GM19467 (cell line): ENCODE measurements around the gene MARCHF7.
"Not testable (repeated sequence)": the region's sequence is repeated elsewhere in the genome, so short reads cannot be mapped to it uniquely, and the experiment has no call there.

Source experiments
- ATAC-seq: cut with Tn5 transposase; IDR thresholded peaks from one replicate; pipeline ENCODE4 v1.9.1; 2021; ENCODE audit warnings: mild to moderate bottlenecking, moderate library complexity; ENCODE audit not compliant: unreplicated experiment

MARCHF7 gene, protein sequence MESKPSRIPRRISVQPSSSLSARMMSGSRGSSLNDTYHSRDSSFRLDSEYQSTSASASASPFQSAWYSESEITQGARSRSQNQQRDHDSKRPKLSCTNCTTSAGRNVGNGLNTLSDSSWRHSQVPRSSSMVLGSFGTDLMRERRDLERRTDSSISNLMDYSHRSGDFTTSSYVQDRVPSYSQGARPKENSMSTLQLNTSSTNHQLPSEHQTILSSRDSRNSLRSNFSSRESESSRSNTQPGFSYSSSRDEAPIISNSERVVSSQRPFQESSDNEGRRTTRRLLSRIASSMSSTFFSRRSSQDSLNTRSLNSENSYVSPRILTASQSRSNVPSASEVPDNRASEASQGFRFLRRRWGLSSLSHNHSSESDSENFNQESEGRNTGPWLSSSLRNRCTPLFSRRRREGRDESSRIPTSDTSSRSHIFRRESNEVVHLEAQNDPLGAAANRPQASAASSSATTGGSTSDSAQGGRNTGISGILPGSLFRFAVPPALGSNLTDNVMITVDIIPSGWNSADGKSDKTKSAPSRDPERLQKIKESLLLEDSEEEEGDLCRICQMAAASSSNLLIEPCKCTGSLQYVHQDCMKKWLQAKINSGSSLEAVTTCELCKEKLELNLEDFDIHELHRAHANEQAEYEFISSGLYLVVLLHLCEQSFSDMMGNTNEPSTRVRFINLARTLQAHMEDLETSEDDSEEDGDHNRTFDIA

DNA sequence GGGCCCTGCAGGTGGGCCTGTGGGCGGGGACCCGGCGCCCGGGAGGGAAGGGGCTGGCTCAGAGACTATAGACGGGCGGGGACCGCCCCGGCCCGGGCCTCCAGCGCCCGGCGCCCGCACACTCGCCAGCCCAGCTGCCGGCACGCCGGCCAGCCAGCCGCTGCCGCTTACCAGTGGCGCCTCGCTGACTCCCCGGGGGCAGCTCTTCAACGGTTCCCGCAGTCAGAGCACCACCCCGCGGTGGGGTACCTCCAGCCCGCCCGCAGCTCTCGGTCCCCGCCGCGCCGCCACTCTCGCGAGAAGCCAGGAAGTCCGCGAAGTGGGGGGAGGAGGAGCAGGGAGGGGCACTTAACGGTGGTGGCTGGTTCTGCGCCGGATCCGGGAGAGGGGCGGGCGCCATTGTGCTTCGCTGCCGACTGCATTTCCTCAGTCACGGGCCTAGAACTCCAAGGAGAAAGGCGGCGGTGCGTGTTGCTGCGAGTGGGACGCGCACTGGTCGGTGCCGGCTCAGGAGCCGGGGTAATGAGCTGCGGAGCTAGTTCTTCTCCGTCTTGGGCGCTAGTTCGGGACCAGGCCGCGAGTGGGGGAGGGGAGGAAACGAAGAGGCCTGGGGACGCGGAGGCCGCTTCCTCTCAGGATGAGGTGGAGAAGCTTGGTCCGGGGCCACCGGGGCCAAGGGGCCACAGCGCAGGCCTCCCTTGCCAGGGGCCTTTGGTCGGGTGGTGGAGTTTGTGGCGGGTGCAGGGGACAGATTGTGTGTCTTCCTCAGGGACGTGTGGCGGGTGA lies at the start of gene MARCHF7:
TSS of gene MARCHF7 (plus strand) at position 364 of the 786 bp plus-strand sequence. CDS start 16,517 bp downstream, outside the sequence.
- peak; percentile 95 for ATAC-seq

DNA sequence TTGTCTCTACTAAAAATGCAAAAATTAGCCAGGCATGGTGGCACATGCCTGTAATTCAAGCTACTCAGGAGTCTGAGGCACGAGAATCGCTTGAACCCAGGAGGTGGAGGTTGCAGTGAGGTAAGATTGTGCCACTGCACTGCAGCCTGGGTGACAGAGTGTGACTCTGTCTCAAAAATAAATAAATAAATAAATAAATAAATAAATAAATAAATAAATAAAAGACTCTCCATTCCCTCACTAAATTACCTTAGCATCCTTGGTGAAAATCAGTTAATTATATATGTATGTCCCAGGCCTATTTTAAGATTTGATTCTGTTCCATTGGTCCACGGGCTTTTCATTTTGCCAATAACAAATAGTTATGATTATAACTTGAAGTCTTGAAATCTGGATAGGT lies 44.9 kb upstream of the MARCHF7 start:
- not testable (repeated sequence) for ATAC-seq

- no peak for ATAC-seq
Measured at GRCh38 chr2:159671047-159671446, 41.3 kb upstream of the MARCHF7 start.

DNA sequence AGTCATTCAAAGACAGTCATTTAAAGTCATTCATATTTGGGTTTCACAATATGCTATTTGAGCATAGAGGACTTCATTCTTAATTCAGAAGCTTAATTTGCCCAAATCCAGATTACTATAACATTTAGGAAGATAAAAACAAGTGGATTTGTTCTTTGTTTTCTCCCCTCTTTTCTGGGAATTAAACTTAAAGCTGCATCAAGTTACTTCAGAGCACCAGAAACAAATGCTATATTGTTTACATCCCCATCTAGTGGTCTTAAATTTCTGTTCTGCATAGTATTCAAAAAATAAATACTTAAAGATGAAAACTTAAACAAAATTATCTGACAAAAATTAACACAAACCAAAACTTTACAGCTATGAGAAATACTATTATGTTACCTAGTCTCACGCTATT lies 34.7 kb upstream of the MARCHF7 start:
- no peak for ATAC-seq

DNA sequence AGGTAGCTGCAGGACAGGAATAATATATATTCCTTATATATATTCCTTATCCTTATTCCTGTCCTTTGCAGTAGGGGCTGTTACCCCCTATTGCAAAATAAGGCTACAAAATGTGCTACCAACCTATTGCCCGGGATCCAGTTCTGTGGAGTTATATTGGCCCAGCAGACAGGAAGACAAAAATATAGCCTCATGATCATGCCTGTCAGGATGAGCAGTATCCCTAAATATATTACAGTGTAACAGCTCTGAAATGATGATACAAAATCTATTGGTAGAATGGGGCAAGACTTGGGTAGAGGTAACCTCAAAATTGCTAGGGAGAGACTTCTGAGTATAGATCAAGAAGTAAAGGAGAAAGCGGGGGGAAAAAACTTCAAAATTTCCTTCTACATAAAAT lies 31.6 kb upstream of the MARCHF7 start:
- ATAC-seq: no peak

DNA sequence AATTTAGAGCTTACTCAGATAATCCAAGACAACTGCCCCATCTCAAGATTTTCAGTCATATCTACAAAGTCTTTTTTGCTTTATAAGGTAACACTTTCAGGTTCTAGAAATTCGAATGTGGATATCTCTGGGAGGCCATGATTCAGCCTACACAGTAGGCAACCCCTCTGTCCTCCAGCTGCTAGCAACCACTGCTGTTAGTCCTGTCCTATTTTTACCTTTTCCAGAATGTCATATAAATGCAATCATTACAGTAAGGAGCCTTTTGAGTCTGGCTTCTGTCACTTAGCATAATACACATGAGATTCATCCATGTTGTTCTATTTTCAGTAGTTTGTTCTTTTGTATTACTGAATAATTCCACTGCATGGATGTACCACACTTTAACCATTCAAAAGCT lies 28.5 kb upstream of the MARCHF7 start:
- no peak for ATAC-seq

- no peak for ATAC-seq
Measured at GRCh38 chr2:159684796-159685195, 27.5 kb upstream of the MARCHF7 start.

GRCh38 chr2:159694500-159695040 lies 17.7 kb upstream of the MARCHF7 start:
- no peak for ATAC-seq

- no peak for ATAC-seq
Measured at GRCh38 chr2:159695795-159696448, 16.4 kb upstream of the MARCHF7 start.

DNA sequence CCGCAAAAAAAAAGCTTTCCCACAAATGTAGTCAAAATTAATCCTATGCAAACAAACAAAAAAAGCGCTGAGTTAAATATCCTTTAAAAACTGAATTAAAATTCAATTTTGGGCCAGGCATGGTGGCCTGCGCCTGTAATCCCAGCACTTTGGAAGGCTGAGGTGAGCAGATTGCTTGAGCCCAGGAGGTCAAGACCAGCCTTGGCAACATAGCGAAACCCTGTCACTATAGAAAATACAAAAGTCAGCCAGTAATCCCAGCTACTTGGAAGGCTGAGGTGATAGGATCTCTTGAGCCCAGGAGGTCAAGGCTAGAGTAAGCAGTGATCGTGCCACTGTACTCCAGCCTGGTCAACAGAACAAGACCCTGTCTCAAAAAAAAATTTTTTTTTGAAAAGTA lies 8.8 kb upstream of the MARCHF7 start:
- ATAC-seq: no peak

- no peak for ATAC-seq
Measured at GRCh38 chr2:159706385-159706980, 5.8 kb upstream of the MARCHF7 start.

DNA sequence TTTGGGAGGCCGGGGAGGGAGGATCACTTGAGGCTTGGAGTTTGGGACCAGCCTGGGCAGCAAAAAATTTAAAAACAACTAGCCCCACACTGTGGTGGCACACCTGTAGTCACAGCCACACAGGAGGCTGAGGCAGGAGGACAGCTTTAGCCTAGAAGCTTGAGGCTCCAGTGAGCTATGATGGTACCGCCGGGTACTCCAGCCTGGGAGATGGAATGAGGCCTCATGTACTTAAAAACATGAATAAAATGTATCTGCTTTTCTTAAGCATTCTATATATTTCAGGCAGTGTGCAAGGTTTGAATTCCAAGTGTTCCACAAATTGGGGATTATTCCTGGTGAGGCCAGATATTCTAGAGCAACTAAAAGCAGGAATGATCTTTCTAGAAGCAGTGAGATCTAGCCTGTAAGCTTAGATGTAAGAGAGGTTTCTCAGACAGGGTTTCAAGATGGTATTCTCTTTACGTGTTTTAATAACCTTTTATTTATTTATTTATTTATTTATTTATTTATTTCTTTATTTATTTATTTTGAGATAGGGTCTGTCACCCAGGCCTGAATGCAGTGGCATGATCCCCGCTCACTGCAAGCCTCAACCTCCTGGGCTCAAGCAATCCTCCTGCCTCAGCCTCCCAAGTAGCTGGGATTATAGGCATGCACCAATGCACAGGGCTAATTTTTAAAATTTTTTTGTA lies 4.1 kb upstream of the MARCHF7 start:
- ATAC-seq: no peak

- no peak for ATAC-seq
Measured at GRCh38 chr2:159710601-159711180, 1.6 kb upstream of the MARCHF7 start.

GRCh38 chr2:159711562-159712142 lies 654 bp upstream of the MARCHF7 start:
- no peak for ATAC-seq

DNA sequence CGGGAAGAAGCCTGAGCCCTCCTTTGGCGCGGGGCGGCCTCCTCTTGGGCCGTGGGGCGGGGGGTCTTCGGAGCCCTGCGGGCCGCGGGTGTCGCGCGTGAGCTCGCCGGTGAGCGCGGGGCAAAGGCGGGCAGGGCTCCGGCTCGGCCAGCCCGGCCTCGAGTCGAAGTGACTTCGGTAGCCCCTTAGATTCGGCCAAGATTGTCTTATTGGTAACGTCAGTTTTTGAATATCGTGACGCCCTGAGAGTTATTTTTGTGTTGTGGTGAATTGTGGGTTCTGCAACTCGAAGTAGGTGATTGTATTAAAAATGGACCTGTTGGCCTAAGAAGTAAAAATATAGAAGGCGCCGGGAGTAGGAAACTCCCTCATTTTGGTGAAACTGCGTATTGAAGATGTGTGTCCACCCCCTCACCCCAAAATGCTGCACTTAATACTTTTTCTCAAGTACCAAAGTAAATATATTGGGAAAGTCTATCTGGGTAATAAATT lies 669 bp downstream of the MARCHF7 start:
- peak; percentile 12 for ATAC-seq

- no peak for ATAC-seq
Measured at GRCh38 chr2:159713631-159714246, 1.4 kb downstream of the MARCHF7 start.

DNA sequence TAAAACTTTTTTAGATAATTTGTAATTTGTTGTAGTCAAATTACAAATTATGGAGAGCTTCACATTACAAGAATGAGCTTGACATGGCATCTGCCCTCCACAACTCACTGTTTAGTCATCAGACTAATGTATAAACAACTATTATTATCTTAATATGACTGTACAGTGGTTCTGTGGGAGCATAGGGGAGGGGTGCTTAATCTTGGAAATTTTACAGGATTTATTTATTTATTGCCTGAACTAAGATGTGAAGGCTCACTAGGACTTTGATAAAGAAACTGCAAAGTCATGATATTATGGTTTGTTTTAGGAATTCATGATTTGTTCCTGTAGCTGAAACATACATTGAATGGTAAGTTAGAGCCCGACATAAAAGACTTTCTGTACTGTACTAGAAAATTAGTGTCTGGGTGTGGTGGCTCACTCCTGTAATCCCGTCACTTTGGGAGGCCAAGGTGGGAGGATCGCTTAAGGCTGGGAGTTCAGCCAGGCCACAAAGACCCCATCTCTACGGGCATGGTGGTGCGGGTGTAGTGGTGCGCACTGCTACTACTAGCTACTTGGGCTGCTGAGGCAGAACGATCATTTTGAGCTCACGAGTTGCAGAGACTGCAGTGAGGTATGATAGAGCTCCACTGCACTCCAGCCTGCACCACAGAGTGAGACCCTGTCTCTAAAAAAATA lies 2.1 kb downstream of the MARCHF7 start:
- no peak for ATAC-seq

GRCh38 chr2:159715451-159715850 lies 3.1 kb downstream of the MARCHF7 start:
- ATAC-seq: no peak
